NT2/D1 (cell line): ENCODE data around the gene OSBP2.

Source experiments
- YY1 ChIP-seq: IDR thresholded peaks from 2 replicates; pipeline ENCODE4 v1.6.1; 2011; ENCODE audit not compliant: insufficient read length, insufficient read depth
- ZNF274 ChIP-seq: IDR thresholded peaks from 2 replicates; pipeline ENCODE4 v1.6.1; 2011; ENCODE audit warnings: mild to moderate bottlenecking, low read depth, low read length

DNA sequence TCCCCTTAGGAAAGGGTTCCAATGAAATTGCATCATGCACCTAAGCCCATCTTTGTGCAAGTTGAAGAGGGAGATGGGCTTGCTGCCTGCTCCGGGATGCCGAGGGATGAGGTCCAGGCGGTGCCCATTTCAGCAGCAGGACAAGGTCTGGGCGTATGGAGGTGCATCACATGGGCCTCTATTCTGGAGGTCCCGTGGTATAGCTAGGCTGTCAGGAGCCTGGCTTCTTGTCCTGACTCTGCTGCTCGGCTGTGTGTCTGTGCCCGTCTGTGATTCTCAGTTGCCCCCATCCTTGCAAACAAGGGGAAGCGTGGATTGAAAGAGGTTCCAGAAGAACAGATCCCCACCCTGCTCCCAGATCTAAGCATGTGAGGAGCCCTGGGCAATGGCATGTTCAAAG lies 130.0 kb downstream of the OSBP2 start:
- no peak for TF ChIP-seq ZNF274
- no peak for TF ChIP-seq YY1
